GM18526 (cell line): Measurements from ENCODE around the gene SNAI1.

Experiments used
- POLR2A ChIP-seq: IDR thresholded peaks from 3 replicates; pipeline ENCODE4 v1.6.1; 2011; ENCODE audit not compliant: insufficient read length; ENCODE audit errors: extremely low read depth

SNAI1 gene

DNA sequence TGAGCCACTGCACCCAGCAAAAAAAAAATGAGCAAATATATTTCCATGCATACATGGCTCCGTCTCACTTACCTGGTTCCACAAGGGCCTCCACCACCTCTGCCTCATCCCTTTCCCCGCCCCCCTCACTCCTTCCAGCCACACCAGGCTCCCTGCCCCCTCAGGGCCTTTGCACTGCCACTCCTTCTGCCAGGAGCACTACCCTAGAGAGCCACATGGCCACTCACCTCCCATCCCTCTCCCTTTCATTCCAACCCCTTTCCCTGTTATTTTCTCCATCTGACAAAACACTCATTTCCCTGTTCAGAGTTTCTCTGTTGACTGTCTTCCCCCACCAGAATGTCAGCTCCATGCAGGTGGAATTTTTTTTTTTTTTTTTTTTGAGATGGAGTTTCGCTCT is 12.8 kb downstream of the SNAI1 start:
- no peak for TF ChIP-seq POLR2A

DNA sequence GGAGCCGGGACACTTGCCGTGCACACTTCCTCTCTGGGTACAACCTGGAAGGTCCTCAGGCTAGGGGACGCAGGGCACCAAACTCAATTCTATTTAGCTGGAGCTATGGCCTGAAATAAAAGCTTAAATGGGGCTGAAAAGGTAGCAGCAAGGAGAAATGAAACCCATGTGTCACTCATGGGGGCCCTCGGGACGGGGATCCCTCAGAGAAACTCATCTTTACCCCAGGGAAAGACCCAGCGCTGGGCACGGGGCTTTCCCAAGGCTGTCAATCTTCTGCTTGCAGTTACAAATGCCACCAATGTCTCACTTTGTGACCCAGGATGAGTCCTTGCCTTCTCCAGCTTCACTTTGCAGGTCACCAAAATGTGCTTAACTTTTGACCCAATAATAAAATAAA is 16.5 kb downstream of the SNAI1 start:
- TF ChIP-seq POLR2A = no peak

DNA sequence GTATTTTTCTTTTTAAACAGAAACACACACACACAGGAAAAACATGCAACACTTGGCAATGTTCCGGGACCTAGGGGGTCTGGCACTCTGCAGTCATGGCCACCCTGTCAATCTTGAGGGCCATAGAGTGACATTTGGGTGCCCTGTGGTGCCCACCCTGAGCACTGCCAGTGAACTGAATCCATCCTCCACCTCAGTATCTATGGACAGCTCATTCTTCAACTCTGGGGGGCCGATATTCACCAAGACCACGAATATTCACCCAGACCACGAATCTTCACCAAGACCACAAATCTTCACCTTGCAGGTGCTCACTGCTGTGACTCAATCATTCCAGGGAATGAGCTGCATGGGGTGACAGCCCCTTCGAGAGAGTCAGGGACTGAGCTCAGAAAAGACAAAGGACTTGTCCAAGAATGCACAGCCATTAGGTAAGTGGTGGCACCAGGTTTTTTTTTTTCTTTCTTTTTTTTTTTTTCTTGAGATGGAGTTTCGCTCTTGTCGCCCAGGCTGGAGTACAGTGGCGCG is 19.1 kb downstream of the SNAI1 start:
- TF ChIP-seq POLR2A = no peak

DNA sequence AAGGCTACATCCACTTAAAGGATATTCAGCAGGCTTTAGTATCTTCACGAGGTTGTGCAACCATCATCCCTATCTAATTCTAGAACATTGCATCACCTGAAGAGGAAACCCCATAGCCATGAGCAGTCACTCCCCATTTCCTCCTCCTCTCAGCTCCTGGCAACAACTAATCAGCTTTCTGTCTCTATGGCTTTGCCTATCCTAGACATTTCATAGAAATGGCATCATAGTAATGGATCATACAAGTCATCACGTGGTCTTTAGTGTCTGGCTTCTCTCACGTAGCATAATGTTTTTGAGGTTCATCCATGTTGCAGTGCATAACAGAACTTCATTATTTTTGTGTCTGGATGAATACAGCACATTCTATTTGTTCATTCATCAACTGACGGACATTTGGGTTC is 20.5 kb downstream of the SNAI1 start:
- no peak for TF ChIP-seq POLR2A

DNA sequence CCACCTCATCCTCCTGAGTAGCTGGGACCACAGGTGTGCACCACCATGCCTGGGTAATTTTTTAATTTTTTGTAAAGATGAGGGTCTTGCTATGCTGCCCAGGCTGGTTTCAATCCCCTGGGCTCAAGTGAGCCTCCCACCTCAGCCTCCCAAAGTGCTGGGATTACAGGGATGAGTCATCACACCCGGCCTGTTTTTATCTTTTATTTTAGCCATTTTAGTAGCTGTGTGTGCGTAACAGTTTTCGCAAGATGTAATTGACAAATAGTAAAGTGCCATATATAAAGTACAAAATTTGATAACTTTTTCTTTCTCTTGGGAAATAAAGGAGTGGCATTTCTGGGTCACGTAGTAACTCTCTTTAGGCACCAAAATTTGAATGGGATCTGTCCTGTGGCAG is 21.4 kb downstream of the SNAI1 start:
- no peak for TF ChIP-seq POLR2A

DNA sequence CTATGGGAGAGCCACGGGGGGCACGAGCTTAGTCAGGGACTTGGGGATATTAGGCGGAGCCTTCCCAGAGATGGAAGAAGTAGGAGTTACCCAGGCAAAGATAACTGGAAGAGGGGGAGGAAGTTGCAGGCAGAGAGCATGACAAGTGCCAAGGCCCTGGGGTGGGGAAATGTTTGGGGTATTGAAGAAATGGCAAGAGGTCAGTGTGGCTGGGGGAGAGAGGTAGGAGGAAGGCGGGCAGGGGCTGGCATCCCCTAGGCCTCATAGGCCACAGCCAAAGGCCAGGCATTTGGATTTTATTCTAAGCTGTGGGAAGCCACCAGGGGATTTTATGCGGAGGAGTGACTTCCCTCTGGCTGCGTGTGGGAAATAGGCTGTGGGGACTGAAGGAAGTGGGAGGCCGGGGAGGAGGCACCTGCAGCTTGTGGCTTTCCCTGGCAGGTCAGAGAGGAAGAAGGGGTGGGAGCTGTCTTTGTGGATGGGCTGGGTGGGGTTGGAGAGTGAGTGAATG is 22.7 kb downstream of the SNAI1 start:
- no peak for TF ChIP-seq POLR2A

DNA sequence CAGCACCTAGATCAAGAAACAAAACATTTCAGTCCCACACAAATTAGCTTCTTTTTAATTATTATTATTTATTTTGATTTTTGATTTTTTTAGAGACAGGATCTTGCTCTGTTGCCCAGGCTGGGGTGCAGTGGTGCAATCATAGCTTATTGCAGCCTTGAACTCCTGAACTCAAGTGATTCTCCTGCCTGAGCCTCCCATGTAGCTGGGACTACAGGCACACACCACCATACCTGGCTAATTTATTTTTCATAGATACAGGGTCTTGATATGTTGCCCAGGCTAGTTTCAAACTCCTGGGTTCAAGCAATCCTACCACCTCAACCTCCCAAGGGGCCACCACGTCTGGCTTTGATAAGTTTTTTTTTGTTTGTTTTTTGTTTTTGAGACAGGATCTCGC is 24.6 kb downstream of the SNAI1 start:
- TF ChIP-seq POLR2A = no peak

DNA sequence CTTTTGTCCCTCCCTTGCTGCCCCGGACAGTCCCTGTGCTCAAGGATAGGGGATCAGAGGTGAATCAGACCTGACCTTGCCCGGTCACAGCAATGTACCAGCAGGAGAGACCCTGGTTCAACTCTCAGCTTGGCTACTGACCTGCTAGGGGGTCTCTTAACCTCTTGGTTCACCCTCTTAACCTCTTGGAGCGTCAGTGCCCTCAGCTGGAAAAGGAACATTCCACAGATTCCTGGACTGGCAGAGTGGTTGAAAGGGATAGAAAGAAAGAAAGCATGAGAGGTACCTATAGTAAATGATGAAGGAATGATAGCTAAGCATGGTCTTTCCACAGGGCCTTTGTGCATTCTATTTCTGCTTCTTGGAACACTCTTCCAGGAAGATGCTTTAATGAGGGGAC is 25.2 kb downstream of the SNAI1 start:
- no peak for TF ChIP-seq POLR2A

DNA sequence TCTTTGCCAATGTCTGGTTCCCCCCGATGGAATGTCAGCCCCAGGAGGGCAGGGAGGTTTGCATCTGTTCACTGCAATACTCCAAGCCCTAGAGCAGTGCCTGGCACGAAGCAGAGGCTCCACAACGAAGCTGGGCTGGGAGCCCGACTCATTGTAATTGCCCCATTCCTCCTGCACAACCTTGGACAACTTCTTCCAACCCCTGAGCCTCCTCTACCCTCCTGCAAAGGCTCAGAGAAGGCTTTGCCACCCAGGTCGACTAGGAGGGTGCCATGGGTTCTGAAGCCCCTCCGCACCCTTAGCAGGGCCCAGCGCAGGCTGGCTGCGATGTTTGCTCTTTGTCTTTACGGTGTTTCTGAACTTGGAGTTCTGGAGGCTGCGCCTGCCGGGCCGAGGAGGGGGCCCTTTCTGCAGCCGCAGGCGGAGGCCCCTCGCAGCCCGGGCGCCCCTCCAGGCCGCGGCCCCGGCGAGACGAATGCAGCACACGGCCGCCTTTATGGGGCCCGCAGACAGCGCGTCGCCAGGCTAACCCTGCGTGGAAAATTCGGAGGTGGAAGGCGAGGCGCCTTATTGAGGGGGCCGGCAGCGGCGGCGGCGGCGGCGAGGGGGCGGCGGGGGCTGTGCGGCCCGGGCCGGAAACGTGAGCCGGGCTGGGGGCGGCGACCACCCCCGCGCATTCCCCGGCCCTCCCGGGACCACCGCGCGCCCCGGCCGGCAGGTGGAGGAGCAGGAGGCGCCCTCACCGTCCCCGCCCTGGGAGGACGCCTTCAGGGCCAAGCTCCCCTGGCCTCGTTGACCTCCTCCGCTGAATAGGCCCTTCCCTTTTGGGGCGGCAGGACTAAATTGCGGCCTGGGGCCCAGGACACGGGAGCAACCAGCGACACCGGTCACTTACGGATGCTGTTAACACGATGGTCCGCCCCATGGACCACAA is 27.0 kb downstream of the SNAI1 start:
- TF ChIP-seq POLR2A = no peak

- TF ChIP-seq POLR2A = no peak
Observed at GRCh38 chr20:50012282-50013263, 29.8 kb downstream of the SNAI1 start.

GRCh38 chr20:50013976-50014375 is 31.2 kb downstream of the SNAI1 start:
- TF ChIP-seq POLR2A = no peak

DNA sequence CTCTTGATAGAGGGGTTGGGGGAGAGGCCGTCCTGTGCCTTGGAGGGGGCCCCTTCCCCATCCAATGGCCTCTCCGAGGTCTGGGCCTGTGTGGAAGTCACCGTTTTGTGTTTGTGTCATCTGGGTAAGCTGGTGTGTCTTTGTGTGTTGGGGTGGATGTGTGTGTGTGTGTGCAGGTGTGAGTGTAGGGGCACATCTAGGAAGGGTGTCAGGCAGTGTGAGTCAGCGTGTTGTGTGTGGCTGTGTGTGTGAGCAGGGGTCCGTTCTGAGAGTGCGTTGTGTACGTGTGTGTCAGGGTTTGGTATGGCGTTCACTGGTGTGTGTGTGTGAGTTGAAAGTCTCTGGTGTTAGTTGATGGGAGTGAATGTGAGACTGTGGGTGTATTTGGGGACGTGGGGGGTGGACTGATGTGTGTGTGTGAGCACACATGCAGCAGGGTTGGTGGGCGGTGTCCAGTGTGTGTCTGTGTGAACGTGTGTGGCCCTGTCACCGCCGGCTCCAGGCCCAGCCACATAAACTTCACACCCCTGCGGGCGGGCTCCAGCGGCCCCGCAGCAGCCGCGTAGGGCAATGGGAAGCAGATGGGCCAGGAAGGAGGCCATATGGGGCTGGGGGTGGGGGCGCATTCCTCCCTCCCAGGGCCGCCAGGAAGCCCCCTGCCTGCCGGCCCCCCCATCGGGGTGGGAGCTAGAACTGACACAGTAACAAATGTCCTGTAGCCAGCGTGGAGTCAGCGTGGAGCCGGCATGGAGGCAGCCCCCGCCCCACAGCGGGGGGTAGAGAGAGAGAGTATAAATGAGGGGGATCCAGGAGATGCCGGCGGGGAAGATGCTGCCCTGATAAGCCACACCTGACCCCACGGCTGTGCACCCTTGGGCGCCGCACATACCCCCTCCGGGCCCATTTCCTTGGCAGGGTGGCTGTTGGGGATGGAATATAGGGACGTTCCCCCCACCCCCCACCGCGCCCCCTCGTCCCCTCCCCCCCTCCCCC is 32.1 kb downstream of the SNAI1 start:
- TF ChIP-seq POLR2A = no peak

DNA sequence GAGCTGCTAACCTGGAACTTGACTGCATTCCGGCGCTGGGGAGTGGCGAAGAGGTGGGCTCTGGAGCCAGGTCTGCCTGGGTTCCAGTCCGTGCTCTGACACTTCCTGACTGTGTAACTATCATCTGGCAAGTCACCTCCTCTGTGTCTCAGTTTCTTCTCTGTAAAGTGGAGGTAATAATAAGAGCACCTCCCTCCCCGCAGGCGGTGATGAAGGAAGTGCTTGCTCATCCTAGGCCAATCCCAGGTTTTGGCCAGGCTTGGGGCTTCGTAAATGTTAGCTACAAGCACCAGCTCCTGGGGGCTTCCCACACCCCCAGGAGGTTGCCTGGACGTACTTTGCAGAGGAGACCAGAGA is 32.8 kb downstream of the SNAI1 start:
- TF ChIP-seq POLR2A = no peak
